Measurements from ENCODE around the gene POU2AF1. TPM values are rescaled to one million over a fixed set of nuclear protein-coding genes. Genes with fewer than 3 reads are reported as not detected.

The POU2AF1 gene
- total RNA-seq, 1 experiment from 2014 or later: not detected

- TF ChIP-seq CTCF (conservative IDR thresholded peaks at IDR 0.05; ENCODE audit: low read depth, low read length) (no peak), EZH2phosphoT487 (IDR thresholded peaks at IDR 0.05; ENCODE audit: borderline replicate concordance, low read length) (no peak), EZH2 (IDR thresholded peaks at IDR 0.05; ENCODE audit: low read length, unreplicated experiment) (no peak)
- Histone ChIP-seq H3F3A (ENCODE audit: low read length, unreplicated experiment) (no peaks in the 10 kb centered on the region), H3K36me3 (ENCODE audit: low read depth, low read length) (no peaks in the 10 kb centered on the region), H3K79me2 (ENCODE audit: low read length) (no peaks in the 10 kb centered on the region), H3K4me2 (ENCODE audit: low read length) (no peak overlapping the region), H3K9me3 (ENCODE audit: low read length) (no peaks in the 10 kb centered on the region), H3K4me1 (ENCODE audit: insufficient read depth, low read length) (no peaks in the 10 kb centered on the region), H3K9ac (ENCODE audit: low read length) (no peak overlapping the region), H3K4me3 (ENCODE audit: low read length) (no peak overlapping the region), H4K20me1 (ENCODE audit: low read length) (no peaks in the 10 kb centered on the region), H3K27me3 (ENCODE audit: low read length) (peaks cover 68% of the 10 kb centered on the region), H3K9me2 (replicated peaks; ENCODE audit: low read length) (no peaks in the 10 kb centered on the region), H3K27ac (ENCODE audit: low read length) (no peak overlapping the region), H2AFZ (ENCODE audit: low read length) (no peak overlapping the region)
- ChIA-PET POLR2A (ENCODE audit: unreplicated experiment) (no interaction called here), CTCF (no interaction called here)
- BruUV-seq (replicated peaks): no TSS peak
- no peak for DNase-seq
- ATAC-seq: no peak
- intact Hi-C loops (cut with micrococcal nuclease): no loop called here
Measured at GRCh38 chr11:111414267-111414931, 35.3 kb upstream of the POU2AF1 start.

GRCh38 chr11:111413849-111414248 lies 34.8 kb upstream of the POU2AF1 start:
- ChIA-PET CTCF (no interaction called here), POLR2A (ENCODE audit: unreplicated experiment) (no interaction called here)
- DNase-seq (no peak), ATAC-seq (no peak)
- Histone ChIP-seq H3F3A (ENCODE audit: low read length, unreplicated experiment) (no peaks in the 10 kb centered on the region), H3K9me2 (replicated peaks; ENCODE audit: low read length) (no peaks in the 10 kb centered on the region), H3K36me3 (ENCODE audit: low read depth, low read length) (no peaks in the 10 kb centered on the region), H2AFZ (ENCODE audit: low read length) (no peak overlapping the region), H3K4me3 (ENCODE audit: low read length) (no peak overlapping the region), H3K27me3 (ENCODE audit: low read length) (peaks cover 71% of the 10 kb centered on the region), H3K9me3 (ENCODE audit: low read length) (no peaks in the 10 kb centered on the region), H3K27ac (ENCODE audit: low read length) (no peak overlapping the region), H3K4me1 (ENCODE audit: insufficient read depth, low read length) (no peaks in the 10 kb centered on the region), H3K9ac (ENCODE audit: low read length) (no peak overlapping the region), H3K79me2 (ENCODE audit: low read length) (no peaks in the 10 kb centered on the region), H4K20me1 (ENCODE audit: low read length) (no peaks in the 10 kb centered on the region), H3K4me2 (ENCODE audit: low read length) (no peak overlapping the region)
- intact Hi-C loops (cut with micrococcal nuclease): no loop called here
- no TSS peak for BruUV-seq (replicated peaks)
- TF ChIP-seq CTCF (conservative IDR thresholded peaks at IDR 0.05; ENCODE audit: low read depth, low read length): no peak
- no peak for TF ChIP-seq EZH2 (IDR thresholded peaks at IDR 0.05; ENCODE audit: low read length, unreplicated experiment)

GRCh38 chr11:111412293-111412692 lies 33.2 kb upstream of the POU2AF1 start:
- Histone ChIP-seq H3K9ac (ENCODE audit: low read length) (no peak overlapping the region), H3F3A (ENCODE audit: low read length, unreplicated experiment) (no peaks in the 10 kb centered on the region), H3K9me3 (ENCODE audit: low read length) (no peaks in the 10 kb centered on the region), H3K9me2 (replicated peaks; ENCODE audit: low read length) (no peaks in the 10 kb centered on the region), H3K79me2 (ENCODE audit: low read length) (no peaks in the 10 kb centered on the region), H4K20me1 (ENCODE audit: low read length) (no peaks in the 10 kb centered on the region), H3K27ac (ENCODE audit: low read length) (no peak overlapping the region), H3K4me2 (ENCODE audit: low read length) (no peak overlapping the region), H3K27me3 (ENCODE audit: low read length) (peaks cover 71% of the 10 kb centered on the region), H3K4me3 (ENCODE audit: low read length) (no peak overlapping the region), H3K36me3 (ENCODE audit: low read depth, low read length) (no peaks in the 10 kb centered on the region), H3K4me1 (ENCODE audit: insufficient read depth, low read length) (no peaks in the 10 kb centered on the region), H2AFZ (ENCODE audit: low read length) (no peak overlapping the region)
- POLR2A ChIA-PET (ENCODE audit: unreplicated experiment): no interaction called here
- ATAC-seq (no peak), DNase-seq (no peak)
- BruUV-seq (replicated peaks): no TSS peak
- CTCF ChIA-PET: no interaction called here
- intact Hi-C loops (cut with micrococcal nuclease): no loop called here
- TF ChIP-seq EZH2phosphoT487 (IDR thresholded peaks at IDR 0.05; ENCODE audit: borderline replicate concordance, low read length) (no peak), CTCF (conservative IDR thresholded peaks at IDR 0.05; ENCODE audit: low read depth, low read length) (no peak), EZH2 (IDR thresholded peaks at IDR 0.05; ENCODE audit: low read length, unreplicated experiment) (no peak)

Measured in PC-3 (cell line).